ENCODE data around the gene SRPX2.
"Not testable (repeated sequence)": the region's sequence is repeated elsewhere in the genome, so short reads cannot be mapped to it uniquely, and the experiment has no call there.

SRPX2 gene

GRCh38 chrX:100717363-100717762 is 73.4 kb downstream of the SRPX2 start:
- TF ChIP-seq CTCF (IDR thresholded peaks at IDR 0.05; ENCODE audit: borderline replicate concordance, insufficient read depth, low read depth, low read length), result no peak
- H3K4me3 ChIP-seq (ENCODE audit: low read depth, low read length), result no peak overlapping the region

- H3K4me3 ChIP-seq (ENCODE audit: low read depth, low read length), result no peak overlapping the region
- TF ChIP-seq CTCF (IDR thresholded peaks at IDR 0.05; ENCODE audit: borderline replicate concordance, insufficient read depth, low read depth, low read length), result no peak
Observed at GRCh38 chrX:100719139-100719538, 75.1 kb downstream of the SRPX2 start.

- no peak overlapping the region for H3K4me3 ChIP-seq (ENCODE audit: low read depth, low read length)
- TF ChIP-seq CTCF (IDR thresholded peaks at IDR 0.05; ENCODE audit: borderline replicate concordance, insufficient read depth, low read depth, low read length), result no peak
Observed at GRCh38 chrX:100720301-100720700, 76.3 kb downstream of the SRPX2 start.

GRCh38 chrX:100721328-100721727 is 77.3 kb downstream of the SRPX2 start:
- TF ChIP-seq CTCF (IDR thresholded peaks at IDR 0.05; ENCODE audit: borderline replicate concordance, insufficient read depth, low read depth, low read length), result no peak
- no peak overlapping the region for H3K4me3 ChIP-seq (ENCODE audit: low read depth, low read length)

- not testable (repeated sequence) for H3K4me3 ChIP-seq (ENCODE audit: low read depth, low read length)
Observed at GRCh38 chrX:100724006-100724405, 80.0 kb downstream of the SRPX2 start.
